K562 (cell line): ENCODE data around the gene TIA1.

ENCODE experiments used
- BDP1 ChIP-seq: IDR thresholded peaks from 3 replicates; pipeline ENCODE4 v1.6.1; 2011; ENCODE audit not compliant: insufficient read length, insufficient read depth
- EGR1 ChIP-seq: fragments of 450-650 bp; conservative IDR thresholded peaks from 2 replicates; pipeline ENCODE4 v1.6.1; 2017; ENCODE audit warnings: mild to moderate bottlenecking
- ESRRA ChIP-seq: fragments of 450-650 bp; IDR thresholded peaks from 2 replicates; pipeline ENCODE4 v1.6.1; 2014; ENCODE audit warnings: low read depth, mild to moderate bottlenecking, moderate library complexity, borderline replicate concordance
- MAFK ChIP-seq: IDR thresholded peaks from 2 replicates; pipeline ENCODE4 v1.6.1; 2011; ENCODE audit warnings: low read length, improper control_type of control experiment
- POLR2AphosphoS5 ChIP-seq: IDR thresholded peaks from 2 replicates; pipeline ENCODE4 v1.6.1; 2011; ENCODE audit warnings: mild to moderate bottlenecking, low read depth, low read length, moderate library complexity; ENCODE audit not compliant: control insufficient read depth, insufficient read depth
- RBM22 ChIP-seq: fragments of 200-400 bp; formaldehyde crosslinking; IDR thresholded peaks from 2 replicates; pipeline ENCODE4 v1.6.1; 2018; ENCODE audit warnings: low read length, low read depth; ENCODE audit not compliant: poor library complexity, severe bottlenecking
- ZNF696 ChIP-seq: fragments of 250-450 bp; sonication (Bioruptor Pico); conservative IDR thresholded peaks from 2 replicates; pipeline ENCODE4 v1.4.0; 2020; ENCODE audit warnings: mild to moderate bottlenecking, moderate library complexity
- TF ChIP-seq, protein P1 (sequence below): IDR thresholded peaks from 2 replicates; pipeline ENCODE4 v1.6.1; 2014; ENCODE audit warnings: antibody characterized with exemption

DNA sequence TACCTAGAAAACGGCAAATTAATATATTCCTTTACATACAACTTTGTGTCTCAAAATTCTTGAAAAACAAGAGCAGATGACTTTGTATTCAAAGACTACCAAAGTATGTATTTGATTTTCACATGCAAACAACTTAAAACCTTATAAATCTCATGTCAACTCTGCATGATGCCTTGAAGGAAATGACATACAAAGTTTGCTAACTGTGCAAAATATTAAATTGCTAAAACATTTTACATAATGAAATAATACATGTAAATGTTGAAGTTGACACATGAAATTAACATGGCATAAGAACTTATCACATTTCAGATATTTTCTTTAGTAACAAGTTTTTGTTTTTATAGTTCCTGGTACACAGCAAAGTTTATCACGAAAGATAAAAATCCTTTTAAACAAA, 36.8 kb downstream of the TIA1 start:
- no peak for TF ChIP-seq POLR2AphosphoS5
- TF ChIP-seq EGR1: no peak
- TF ChIP-seq ZNF696 (CRISPR knock-in tag): no peak
- TF ChIP-seq, protein P1, sequence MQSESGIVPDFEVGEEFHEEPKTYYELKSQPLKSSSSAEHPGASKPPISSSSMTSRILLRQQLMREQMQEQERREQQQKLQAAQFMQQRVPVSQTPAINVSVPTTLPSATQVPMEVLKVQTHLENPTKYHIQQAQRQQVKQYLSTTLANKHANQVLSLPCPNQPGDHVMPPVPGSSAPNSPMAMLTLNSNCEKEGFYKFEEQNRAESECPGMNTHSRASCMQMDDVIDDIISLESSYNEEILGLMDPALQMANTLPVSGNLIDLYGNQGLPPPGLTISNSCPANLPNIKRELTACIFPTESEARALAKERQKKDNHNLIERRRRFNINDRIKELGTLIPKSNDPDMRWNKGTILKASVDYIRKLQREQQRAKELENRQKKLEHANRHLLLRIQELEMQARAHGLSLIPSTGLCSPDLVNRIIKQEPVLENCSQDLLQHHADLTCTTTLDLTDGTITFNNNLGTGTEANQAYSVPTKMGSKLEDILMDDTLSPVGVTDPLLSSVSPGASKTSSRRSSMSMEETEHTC: no peak
- no peak for TF ChIP-seq MAFK
- no peak for TF ChIP-seq ESRRA
- no peak for TF ChIP-seq RBM22
- TF ChIP-seq BDP1: no peak
